Stimulated activated CD4-positive, alpha-beta T cell treated with anti-CD3 and anti-CD28 coated beads, Interleukin-4, amount 100 ng/mL, for 48 hours (primary cell): ENCODE results near the gene MYO3A.
"Not testable (repeated sequence)": the region's sequence is repeated elsewhere in the genome, so short reads cannot be mapped to it uniquely, and the experiment has no call there.

ENCODE experiments used
- DNase-seq, 2 donors: peaks; one replicate each; pipeline ENCODE4 v3.0.0-alpha.2; 2020; ENCODE audit warnings: low read depth in 2 of 2

MYO3A gene

GRCh38 chr10:25974897-25975459 lies 40.9 kb downstream of the MYO3A start:
- no peak for DNase-seq

GRCh38 chr10:25978771-25979170 lies 44.7 kb downstream of the MYO3A start:
- no peak for DNase-seq

GRCh38 chr10:25982107-25982506 lies 48.1 kb downstream of the MYO3A start:
- DNase-seq, result no peak

GRCh38 chr10:25988583-25988982 lies 54.6 kb downstream of the MYO3A start:
- no peak for DNase-seq

GRCh38 chr10:25989951-25990350 lies 55.9 kb downstream of the MYO3A start:
- DNase-seq, result no peak

- no peak for DNase-seq
Observed at GRCh38 chr10:25999295-25999981, 65.4 kb downstream of the MYO3A start.

GRCh38 chr10:26000971-26001370 lies 66.9 kb downstream of the MYO3A start:
- DNase-seq, result no peak

GRCh38 chr10:26002466-26002865 lies 68.4 kb downstream of the MYO3A start:
- DNase-seq, result not testable (repeated sequence)

- DNase-seq, result no peak
Observed at GRCh38 chr10:26015092-26015491, 81.1 kb downstream of the MYO3A start.

- no peak for DNase-seq
Observed at GRCh38 chr10:26022831-26023230, 88.8 kb downstream of the MYO3A start.

GRCh38 chr10:26024303-26024702 lies 90.3 kb downstream of the MYO3A start:
- DNase-seq, result no peak

GRCh38 chr10:26025523-26025922 lies 91.5 kb downstream of the MYO3A start:
- DNase-seq, result no peak

- DNase-seq, result no peak
Observed at GRCh38 chr10:26029858-26030257, 95.8 kb downstream of the MYO3A start.

GRCh38 chr10:26031300-26031699 lies 97.3 kb downstream of the MYO3A start:
- DNase-seq, result no peak

- no peak for DNase-seq
Observed at GRCh38 chr10:26043469-26043868, 109.4 kb downstream of the MYO3A start.

GRCh38 chr10:26044141-26044749 lies 110.2 kb downstream of the MYO3A start:
- DNase-seq, result no peak

GRCh38 chr10:26046073-26046700 lies 112.2 kb downstream of the MYO3A start:
- DNase-seq, result no peak

- DNase-seq, result no peak
Observed at GRCh38 chr10:26048756-26049155, 114.7 kb downstream of the MYO3A start.

GRCh38 chr10:26052326-26052725 lies 118.3 kb downstream of the MYO3A start:
- no peak for DNase-seq

GRCh38 chr10:26057466-26057865 lies 123.4 kb downstream of the MYO3A start:
- no peak for DNase-seq

GRCh38 chr10:26064106-26064505 lies 130.1 kb downstream of the MYO3A start:
- DNase-seq, result no peak

- no peak for DNase-seq
Observed at GRCh38 chr10:26067680-26068079, 133.7 kb downstream of the MYO3A start.

GRCh38 chr10:26080971-26081370 lies 146.9 kb downstream of the MYO3A start:
- not testable (repeated sequence) for DNase-seq
